ENCODE data around the gene EXTL1. TPM values are rescaled to one million over a fixed set of nuclear protein-coding genes. Genes with fewer than 3 reads are reported as not detected.

EXTL1 gene
- total RNA-seq, 1 donor from 2014 or later: 0.74 TPM

- no peak for DNase-seq (ENCODE audit: extremely low spot score in 2 of 2)
- Histone ChIP-seq H3K27ac (no peak overlapping the region), H3K4me3 (no peak overlapping the region), H3K9me3 (no peaks in the 10 kb centered on the region), H3K36me3 (no peaks in the 10 kb centered on the region), H3K4me1 (peaks cover 9% of the 10 kb centered on the region), H3K27me3 (no peaks in the 10 kb centered on the region)
- TF ChIP-seq CTCF (IDR thresholded peaks at IDR 0.05) (no peak), POLR2AphosphoS5 (IDR thresholded peaks at IDR 0.05; ENCODE audit: insufficient read depth in 1 of 2, low read depth in 1 of 2) (no peak), POLR2A (IDR thresholded peaks at IDR 0.05) (no peak)
- intact Hi-C loops (cut with DNase I): no loop called here
These were observed 1.2 kb upstream of the EXTL1 start for GRCh38 chr1:26020330-26020768.

DNA sequence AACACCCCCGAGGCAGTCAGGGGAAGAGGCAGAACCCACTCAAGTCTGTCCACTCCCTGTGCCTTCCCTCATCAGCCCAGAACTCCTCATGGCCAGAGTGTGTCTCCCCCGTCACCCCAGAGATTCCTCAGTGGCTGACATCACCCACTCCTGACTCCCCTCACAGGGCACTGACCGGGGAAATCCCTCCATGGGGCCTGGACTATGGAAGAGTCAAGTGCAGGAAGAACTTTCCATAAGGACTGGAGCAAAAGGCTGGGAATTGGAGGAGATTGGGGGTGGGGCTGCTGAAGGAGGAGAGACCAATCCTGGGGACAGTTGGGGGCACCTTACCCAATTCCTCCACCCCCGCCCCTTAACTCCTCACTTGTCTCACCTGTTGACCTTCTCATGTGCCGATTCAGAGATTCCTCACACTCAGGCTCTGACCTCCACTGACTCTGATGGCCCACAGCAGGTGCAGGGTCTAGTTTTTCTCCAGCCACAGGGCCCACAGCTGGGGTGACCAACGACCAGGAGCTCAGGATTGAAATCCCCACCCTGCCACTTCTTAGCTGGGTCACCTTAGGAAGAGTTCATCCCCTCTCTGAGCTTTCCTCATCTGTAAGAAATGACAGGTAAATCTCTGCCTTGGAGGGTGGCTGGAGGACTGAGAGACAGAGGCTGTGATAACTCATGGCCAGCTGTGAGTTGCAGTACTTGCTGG lies 481 bp upstream of the EXTL1 start:
- TF ChIP-seq POLR2AphosphoS5 (IDR thresholded peaks at IDR 0.05; ENCODE audit: insufficient read depth in 1 of 2, low read depth in 1 of 2): no peak
- TF ChIP-seq CTCF (IDR thresholded peaks at IDR 0.05): no peak
- Histone ChIP-seq H3K27me3 (no peaks in the 10 kb centered on the region), H3K27ac (no peak overlapping the region), H3K4me3 (peak overlapping the region in 1 of 2 donors; percentile 27), H3K36me3 (no peaks in the 10 kb centered on the region), H3K9me3 (no peaks in the 10 kb centered on the region), H3K4me1 (peaks cover 9% of the 10 kb centered on the region)
- intact Hi-C loops (cut with DNase I): no loop called here
- no peak for DNase-seq (ENCODE audit: extremely low spot score in 2 of 2)

- no peaks in the 10 kb centered on the region for H3K36me3 ChIP-seq
- peak overlapping the region; percentile 7 for H3K27ac ChIP-seq
- no peaks in the 10 kb centered on the region for H3K9me3 ChIP-seq
- H3K4me1 ChIP-seq: peaks cover 9% of the 10 kb centered on the region
- H3K4me3 ChIP-seq: no peak overlapping the region
- DNase-seq (ENCODE audit: extremely low spot score in 2 of 2): no peak
- H3K27me3 ChIP-seq: no peaks in the 10 kb centered on the region
- intact Hi-C loops (cut with DNase I): no loop called here
- no peak for TF ChIP-seq CTCF (IDR thresholded peaks at IDR 0.05)
- TF ChIP-seq POLR2AphosphoS5 (IDR thresholded peaks at IDR 0.05; ENCODE audit: insufficient read depth in 1 of 2, low read depth in 1 of 2): no peak
- TF ChIP-seq POLR2A (IDR thresholded peaks at IDR 0.05): no peak
These were observed 817 bp downstream of the EXTL1 start for GRCh38 chr1:26022404-26022779.

- H3K9me3 ChIP-seq: no peaks in the 10 kb centered on the region
- no peak overlapping the region for H3K4me3 ChIP-seq
- H3K27me3 ChIP-seq: no peaks in the 10 kb centered on the region
- no peaks in the 10 kb centered on the region for H3K36me3 ChIP-seq
- TF ChIP-seq POLR2A (IDR thresholded peaks at IDR 0.05): no peak
- no peak for TF ChIP-seq CTCF (IDR thresholded peaks at IDR 0.05)
- TF ChIP-seq POLR2AphosphoS5 (IDR thresholded peaks at IDR 0.05; ENCODE audit: insufficient read depth in 1 of 2, low read depth in 1 of 2): no peak
- DNase-seq (ENCODE audit: extremely low spot score in 2 of 2): no peak
- peaks cover 9% of the 10 kb centered on the region for H3K4me1 ChIP-seq
- no peak overlapping the region for H3K27ac ChIP-seq
- intact Hi-C loops (cut with DNase I): no loop called here
These were observed 1.4 kb downstream of the EXTL1 start for GRCh38 chr1:26023009-26023408.

GRCh38 chr1:26023826-26024225 lies 2.3 kb downstream of the EXTL1 start:
- TF ChIP-seq POLR2AphosphoS5 (IDR thresholded peaks at IDR 0.05; ENCODE audit: insufficient read depth in 1 of 2, low read depth in 1 of 2) (no peak), POLR2A (IDR thresholded peaks at IDR 0.05) (no peak), CTCF (IDR thresholded peaks at IDR 0.05) (no peak)
- intact Hi-C loops (cut with DNase I): no loop called here
- DNase-seq (ENCODE audit: extremely low spot score in 2 of 2): no peak
- Histone ChIP-seq H3K9me3 (no peaks in the 10 kb centered on the region), H3K4me3 (no peak overlapping the region), H3K27ac (no peak overlapping the region), H3K27me3 (no peaks in the 10 kb centered on the region), H3K4me1 (peaks cover 9% of the 10 kb centered on the region), H3K36me3 (no peaks in the 10 kb centered on the region)

Data from vagina (tissue), 2 donors.